Measurements from ENCODE around the gene LRRC45.

Gene LRRC45

DNA sequence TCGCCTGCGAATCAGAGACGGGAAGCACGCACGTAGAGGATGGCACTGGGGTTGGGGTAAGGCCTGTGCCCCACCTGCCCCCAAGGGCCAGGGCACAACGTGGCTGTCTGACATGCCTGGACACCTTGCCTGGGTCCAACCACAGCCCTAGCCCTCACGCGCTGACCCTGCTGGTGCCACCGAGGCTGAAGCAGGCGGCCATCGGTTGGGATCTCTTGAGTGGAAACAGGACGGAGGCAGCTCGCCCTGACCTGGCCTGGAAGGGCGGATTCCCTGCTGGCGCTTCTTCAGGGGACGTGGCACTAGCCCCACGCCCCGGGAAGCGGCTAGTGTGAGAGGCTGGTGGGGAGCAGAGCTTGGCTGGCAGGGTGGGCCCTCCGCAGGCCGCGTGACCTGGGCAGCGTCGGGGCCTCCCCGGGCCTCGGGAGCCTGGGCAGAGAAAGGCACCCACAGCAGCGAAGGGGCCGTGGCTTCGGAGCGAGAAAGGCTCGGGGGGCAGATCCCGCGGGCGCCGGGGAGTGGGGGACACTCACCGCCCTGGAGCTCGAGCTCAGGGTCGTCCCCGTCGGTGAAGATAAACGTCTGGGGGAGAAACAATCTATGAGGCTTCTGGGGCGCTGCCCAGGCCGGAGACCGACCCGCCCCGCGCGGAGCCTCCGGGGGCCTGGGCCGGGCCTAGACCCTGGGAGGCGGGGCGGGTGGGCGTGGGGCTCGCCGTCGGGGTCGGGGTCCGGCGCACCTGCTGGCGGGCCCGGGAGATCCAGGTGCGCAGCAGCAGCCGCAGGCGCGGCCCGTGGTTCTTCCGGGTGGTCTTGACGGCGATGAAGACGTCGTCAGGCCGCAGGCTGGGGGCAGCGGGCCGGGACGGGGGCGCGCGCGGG, 27.9 kb downstream of the LRRC45 start:
- no peak for DNase-seq (ENCODE audit: low read depth, low spot score)

DNA sequence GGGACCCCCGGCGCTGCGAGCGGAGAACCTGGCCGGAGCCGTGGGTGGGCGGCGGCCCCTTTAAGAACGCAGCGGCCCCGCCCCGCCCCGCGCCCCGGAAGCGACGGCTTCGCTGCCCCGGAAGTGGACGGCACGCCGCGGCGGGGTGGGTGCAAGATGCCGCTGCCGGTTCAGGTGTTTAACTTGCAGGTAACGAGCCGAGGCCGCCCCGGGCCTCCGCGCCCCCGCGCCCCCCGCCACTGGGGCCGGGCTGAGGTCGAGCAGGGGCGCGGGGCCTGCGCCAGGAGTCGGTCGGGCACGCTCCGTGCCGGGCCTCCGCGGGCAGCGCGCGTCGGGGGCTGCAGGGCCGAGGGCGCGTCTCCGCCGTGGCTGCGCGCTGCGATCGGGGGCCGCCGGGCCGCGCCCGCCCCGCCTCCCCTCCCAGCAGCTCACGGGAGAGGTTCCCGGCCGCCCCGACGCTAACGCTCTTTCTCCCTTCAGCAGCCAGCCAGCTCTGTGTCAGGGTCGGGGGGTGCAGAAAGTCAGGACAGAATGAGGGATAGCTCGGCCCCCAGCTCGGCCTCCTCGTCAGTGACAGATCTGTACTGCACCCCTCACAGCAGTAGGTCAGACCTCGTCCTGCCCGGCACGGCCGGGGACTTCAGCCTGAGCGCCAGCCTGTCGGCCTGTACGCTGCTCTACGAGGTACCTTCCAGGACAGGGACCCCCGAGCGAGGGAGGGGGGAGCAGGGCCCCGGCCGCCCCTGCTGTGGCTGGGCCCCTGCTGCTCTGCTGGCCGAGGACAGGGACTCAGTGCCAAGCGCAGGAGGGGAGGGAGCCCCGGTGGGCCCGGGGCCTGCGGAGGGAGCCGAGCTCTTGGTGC, 28.9 kb downstream of the LRRC45 start, which contains the start of the genes GPS1 and RFNG:
GPS1 (plus strand) TSS at position 123 of the 862 bp plus-strand sequence; CDS start at position 157, 34 bp downstream.
RFNG (minus strand) TSS at position 36 of the 862 bp plus-strand sequence. CDS start 45 bp downstream, outside the sequence.
- DNase-seq (ENCODE audit: low read depth, low spot score), result no peak

GRCh38 chr17:82052638-82053059, 29.5 kb downstream of the LRRC45 start:
- DNase-seq (ENCODE audit: low read depth, low spot score), result no peak

- no peak for DNase-seq (ENCODE audit: low read depth, low spot score)
These were observed 30.0 kb downstream of the LRRC45 start for GRCh38 chr17:82053130-82053529.

DNA sequence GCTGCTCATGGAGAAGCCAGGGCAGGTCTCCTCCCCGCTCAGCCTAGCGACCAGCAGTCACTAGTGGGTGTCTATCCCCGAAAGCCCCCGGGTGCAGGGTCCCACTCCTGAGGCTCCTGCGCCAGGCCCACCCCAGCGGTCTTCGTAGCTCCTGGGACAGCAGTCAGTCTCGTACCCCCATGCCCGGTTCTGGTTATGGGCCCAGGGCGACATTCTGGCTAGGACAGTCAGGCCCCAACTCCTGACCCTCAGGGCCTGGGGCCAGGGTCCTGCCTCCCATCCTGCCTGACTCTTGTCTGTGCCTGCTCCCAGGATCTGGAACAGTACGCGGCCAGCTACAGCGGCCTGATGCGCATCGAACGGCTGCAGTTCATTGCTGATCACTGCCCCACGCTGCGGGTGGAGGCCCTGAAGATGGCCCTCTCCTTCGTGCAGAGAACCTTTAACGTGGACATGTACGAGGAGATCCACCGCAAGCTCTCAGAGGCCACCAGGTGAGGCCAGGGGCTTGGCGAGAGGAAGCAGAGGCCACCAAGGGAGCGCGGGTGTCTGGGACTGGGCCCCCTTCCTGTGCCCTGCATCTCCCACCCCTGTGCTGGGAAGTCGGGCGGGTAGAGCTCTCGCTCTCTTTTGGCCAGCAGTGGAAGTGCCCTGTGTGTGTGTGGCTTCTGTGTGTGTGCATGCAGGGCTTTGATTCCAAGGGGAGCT, 30.6 kb downstream of the LRRC45 start:
- no peak for DNase-seq (ENCODE audit: low read depth, low spot score)

GRCh38 chr17:82054351-82055022, 31.4 kb downstream of the LRRC45 start:
- DNase-seq (ENCODE audit: low read depth, low spot score), result no peak

- no peak for DNase-seq (ENCODE audit: low read depth, low spot score)
These were observed 32.2 kb downstream of the LRRC45 start for GRCh38 chr17:82055023-82055964.

DNA sequence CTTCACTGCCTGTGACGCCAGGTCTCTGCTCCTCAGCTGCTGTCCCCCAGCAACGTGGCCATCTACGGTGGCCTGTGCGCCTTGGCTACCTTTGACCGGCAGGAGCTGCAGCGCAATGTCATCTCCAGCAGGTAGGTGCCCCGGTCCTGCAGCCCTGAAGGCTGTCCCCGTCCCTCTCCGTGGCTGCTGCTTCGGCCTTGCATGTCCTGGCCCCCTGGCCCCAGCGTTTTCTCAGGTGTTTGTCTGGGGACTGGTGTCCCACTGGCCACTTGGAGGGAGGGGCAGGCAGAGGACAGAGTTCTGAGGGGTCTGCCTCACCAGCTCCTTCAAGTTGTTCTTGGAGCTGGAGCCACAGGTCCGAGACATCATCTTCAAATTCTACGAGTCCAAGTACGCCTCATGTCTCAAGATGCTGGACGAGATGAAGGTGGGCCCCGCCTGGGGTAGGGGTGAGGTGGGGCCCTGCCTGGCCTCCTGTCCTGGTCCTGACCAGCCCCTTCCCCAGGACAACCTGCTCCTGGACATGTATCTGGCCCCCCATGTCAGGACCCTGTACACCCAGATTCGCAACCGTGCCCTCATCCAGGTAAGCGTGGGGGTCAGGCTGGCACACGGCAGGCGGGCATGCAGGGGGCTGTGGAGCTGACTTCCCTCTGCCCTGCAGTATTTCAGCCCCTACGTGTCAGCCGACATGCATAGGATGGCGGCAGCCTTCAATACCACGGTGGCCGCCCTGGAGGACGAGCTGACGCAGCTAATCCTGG, 33.0 kb downstream of the LRRC45 start:
- no peak for DNase-seq (ENCODE audit: low read depth, low spot score)

DNA sequence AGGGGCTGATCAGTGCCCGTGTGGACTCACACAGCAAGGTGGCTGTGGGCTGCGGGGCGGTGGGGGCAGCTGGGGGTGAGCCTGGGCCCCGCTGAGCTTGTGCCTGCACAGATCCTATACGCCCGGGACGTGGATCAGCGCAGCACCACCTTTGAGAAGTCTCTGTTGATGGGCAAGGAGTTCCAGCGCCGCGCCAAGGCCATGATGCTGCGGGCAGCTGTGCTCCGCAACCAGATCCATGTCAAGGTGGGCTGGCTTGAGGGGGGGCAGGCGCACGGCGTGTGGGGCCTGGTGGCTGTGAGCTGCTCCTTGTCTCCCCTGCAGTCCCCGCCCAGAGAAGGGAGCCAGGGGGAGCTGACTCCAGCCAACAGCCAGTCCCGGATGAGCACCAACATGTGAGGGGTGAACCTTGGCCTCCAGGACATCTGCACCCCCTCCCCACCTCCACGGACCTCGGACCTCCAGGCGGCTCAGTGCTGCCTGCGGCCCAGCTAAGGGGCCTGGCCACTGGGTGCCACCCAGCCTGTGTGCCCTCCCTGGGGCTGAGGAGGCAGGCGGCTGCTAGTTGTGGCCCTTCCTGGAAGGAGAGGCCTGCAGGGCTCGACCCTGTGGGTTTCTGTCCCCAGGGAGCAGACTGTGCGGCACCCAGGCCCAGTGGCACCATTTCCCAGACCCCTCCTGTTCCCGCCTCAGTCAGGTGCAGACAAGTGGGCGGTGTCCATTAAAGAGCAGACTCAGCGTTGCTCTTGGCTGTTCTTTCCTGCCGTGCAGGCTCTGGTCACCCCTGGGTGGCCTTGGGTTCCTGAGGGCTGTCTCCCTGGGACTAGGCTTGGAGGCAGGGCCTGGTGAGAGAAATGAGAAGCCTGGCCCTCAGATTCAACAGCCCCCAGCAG, 33.9 kb downstream of the LRRC45 start:
- DNase-seq (ENCODE audit: low read depth, low spot score), result no peak

GRCh38 chr17:82058230-82058854, 35.2 kb downstream of the LRRC45 start:
- no peak for DNase-seq (ENCODE audit: low read depth, low spot score)

DNA sequence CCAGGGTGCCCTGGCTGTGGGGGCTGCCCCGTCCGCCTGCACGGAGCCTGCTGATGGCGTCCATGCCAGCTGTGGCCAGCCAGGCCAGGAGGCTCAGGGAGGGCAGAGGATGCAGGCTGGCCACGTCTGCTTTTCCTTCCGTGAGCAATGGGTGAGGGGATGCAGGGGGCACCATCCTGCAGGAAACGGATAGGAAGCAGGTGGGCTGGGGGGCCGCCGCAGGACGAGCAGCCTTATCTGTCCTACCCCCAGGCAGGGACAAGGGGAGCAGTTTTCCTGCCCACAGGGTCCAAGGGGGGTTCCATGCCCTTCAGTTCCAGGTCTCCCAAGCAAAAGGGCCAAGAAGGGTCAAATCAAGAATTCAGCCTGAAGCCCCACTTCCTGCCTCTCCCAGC, 35.7 kb downstream of the LRRC45 start:
- no peak for DNase-seq (ENCODE audit: low read depth, low spot score)

DNA sequence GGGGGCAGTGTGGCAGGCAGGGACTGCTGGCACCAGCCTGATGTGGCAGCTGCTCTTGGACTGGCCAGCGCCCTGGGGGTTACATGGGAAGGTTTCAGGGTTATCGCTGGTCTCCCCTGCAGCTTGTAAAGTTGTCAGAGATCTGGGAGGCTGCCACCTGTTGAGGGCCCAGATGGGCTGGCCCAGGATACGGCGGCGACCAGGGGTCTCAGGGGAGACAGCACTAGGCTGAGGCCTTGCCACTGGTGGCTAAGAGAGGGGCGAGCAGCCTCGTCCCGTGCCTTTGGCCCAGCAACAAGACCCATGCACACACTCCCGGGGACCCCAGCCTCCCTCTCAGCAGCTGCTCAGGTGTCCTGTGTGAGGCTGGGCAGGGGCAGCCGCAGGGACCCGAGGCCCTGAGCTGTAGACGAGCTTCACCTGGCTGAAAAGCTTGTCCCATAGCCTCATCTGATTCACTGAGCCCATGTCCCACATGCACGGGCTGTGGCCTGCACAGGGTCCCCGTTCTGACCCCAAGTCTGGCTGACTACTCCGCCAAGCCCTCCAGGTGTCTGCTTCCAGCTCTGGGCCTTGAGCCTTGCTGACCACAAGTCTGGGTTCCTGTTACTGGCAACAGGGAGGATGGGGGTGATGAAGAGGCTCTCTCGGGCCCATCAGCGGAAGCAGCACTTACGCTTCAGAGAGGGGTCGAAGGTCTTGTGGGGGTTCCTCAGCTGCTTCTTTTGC, 36.3 kb downstream of the LRRC45 start:
- no peak for DNase-seq (ENCODE audit: low read depth, low spot score)

DNA sequence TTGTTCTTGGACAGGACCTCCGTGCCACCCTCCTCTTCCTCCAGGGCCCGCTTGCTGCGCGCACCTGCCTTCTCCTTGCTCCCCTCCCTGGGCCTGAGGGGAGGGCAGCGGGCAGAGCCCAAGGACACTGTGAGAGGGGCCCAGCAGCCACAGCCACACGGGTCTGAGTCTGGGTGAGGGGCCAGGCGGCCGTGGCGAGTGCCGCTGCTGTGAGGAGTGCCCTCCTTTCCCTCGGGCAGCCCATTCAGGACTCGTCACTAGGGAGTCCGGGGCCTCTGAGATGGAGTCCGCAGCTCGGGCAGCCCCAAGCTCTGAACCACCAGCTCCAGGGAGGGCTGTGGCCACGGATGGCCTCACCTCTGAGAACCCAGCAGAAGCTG, 36.9 kb downstream of the LRRC45 start:
- DNase-seq (ENCODE audit: low read depth, low spot score), result no peak

GRCh38 chr17:82060614-82061013, 37.5 kb downstream of the LRRC45 start:
- no peak for DNase-seq (ENCODE audit: low read depth, low spot score)

- no peak for DNase-seq (ENCODE audit: low read depth, low spot score)
These were observed 38.2 kb downstream of the LRRC45 start for GRCh38 chr17:82061047-82061925.

Measured in ELF-1 (cell line).